AG09319 (cell line): Measurements from ENCODE around the gene SPATS1.

Experiments
- DNase-seq: peaks from one replicate; pipeline ENCODE4 v3.0.0-alpha.2; 2010; ENCODE audit warnings: low read depth; ENCODE audit errors: extremely low read depth
- TF ChIP-seq, protein P1 (sequence below): IDR thresholded peaks from 2 replicates; pipeline ENCODE4 v1.5.1; 2011; ENCODE audit warnings: low read depth, mild to moderate bottlenecking, inconsistent platforms, low read length, moderate library complexity

SPATS1 gene

DNA sequence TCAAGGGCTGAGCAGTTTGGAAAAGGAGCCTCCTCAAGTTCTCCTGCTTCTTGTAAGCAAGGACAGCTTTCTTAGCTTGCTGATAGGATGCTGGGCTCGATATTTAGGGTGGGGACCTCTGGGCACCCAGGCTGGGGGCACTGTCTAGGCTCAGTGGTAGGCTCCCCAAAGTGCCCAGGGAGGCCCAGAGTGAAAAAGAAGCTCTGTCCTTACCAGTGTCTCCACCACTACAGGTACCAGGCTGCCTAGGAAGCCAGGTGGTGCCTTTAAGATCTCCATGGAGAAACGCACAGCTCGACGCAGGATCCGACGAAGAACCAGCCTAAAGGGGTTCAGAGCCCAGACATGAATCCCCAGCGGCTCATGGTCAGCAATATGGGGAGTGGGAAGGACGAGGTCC is 35.7 kb upstream of the SPATS1 start:
- TF ChIP-seq, protein P1, sequence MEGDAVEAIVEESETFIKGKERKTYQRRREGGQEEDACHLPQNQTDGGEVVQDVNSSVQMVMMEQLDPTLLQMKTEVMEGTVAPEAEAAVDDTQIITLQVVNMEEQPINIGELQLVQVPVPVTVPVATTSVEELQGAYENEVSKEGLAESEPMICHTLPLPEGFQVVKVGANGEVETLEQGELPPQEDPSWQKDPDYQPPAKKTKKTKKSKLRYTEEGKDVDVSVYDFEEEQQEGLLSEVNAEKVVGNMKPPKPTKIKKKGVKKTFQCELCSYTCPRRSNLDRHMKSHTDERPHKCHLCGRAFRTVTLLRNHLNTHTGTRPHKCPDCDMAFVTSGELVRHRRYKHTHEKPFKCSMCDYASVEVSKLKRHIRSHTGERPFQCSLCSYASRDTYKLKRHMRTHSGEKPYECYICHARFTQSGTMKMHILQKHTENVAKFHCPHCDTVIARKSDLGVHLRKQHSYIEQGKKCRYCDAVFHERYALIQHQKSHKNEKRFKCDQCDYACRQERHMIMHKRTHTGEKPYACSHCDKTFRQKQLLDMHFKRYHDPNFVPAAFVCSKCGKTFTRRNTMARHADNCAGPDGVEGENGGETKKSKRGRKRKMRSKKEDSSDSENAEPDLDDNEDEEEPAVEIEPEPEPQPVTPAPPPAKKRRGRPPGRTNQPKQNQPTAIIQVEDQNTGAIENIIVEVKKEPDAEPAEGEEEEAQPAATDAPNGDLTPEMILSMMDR, result no peak
- DNase-seq, result no peak

GRCh38 chr6:44307217-44307616 is 35.2 kb upstream of the SPATS1 start:
- TF ChIP-seq, protein P1, result no peak
- DNase-seq, result no peak

DNA sequence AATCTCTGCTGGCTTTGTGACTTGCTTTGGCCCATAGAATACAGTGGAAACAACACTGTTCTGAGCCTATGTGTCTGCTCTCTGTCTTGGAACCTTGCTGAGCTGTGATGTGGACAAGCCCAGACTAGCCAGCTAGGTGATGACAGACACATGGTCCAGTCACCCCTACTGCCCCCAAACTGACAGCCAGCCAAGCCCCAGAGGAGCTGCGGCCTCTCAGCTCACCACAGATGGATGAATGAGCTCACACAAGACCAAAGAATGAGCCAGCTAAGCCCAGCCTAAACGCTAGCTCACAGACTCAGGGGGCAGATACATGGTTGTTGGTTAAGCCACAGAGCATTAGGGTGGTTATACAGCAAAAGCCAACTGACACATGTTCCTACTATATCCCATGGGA is 33.4 kb upstream of the SPATS1 start:
- TF ChIP-seq, protein P1, result no peak
- no peak for DNase-seq

- DNase-seq, result no peak
- TF ChIP-seq, protein P1, result no peak
Observed at GRCh38 chr6:44309631-44310030, 32.8 kb upstream of the SPATS1 start.

- no peak for DNase-seq
- TF ChIP-seq, protein P1, result no peak
Observed at GRCh38 chr6:44310241-44310640, 32.2 kb upstream of the SPATS1 start.

DNA sequence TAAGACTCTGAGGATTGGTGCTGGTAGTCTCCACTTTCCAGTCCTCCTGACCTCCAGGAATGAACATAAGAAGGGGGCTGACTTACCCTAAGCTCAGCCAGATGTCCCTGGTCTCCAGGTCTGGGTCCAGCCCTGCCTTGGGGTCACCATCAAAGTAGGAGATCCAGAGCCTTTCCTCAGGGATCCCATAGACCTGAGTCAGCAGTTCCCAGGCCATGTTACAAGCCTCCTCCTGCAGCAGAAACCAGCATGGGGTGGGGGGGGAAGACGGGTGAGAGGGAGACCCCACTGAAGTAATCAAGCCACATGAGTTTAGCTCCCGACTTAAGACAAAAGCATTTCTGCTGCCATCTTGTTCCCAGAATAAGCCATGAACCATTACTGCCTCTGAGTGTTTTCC is 31.1 kb upstream of the SPATS1 start:
- no peak for DNase-seq
- TF ChIP-seq, protein P1, result no peak

GRCh38 chr6:44311767-44312166 is 30.7 kb upstream of the SPATS1 start:
- TF ChIP-seq, protein P1, result no peak

More at GRCh38 chr6:44311767-44312166, 30.7 kb upstream of the SPATS1 start:
- no peak for DNase-seq
